Muscle of back (tissue), 13 donors: ENCODE measurements around the gene CDK19. TPM values are rescaled to one million over a fixed set of nuclear protein-coding genes. Genes with fewer than 3 reads are reported as not detected.
A peak's percentile ranks its signal among the peaks of the same experiment; 100 is the strongest.
"Not testable (repeated sequence)": the region's sequence is repeated elsewhere in the genome, so short reads cannot be mapped to it uniquely, and the experiment has no call there.

ENCODE experiments used
- DNase-seq, 3 donors: peaks; one replicate each; pipeline versions ENCODE4 v3.0.0 to v3.0.0-alpha.2; 2013
- long read RNA-seq, 9 donors: transcript quantifications; one replicate each; lab custom pipeline, GENCODE V29; 2026
- polyA plus RNA-seq, 10 donors: library from polyadenylated mRNA; unstranded; fragments of 120-200 nt; gene quantifications; one replicate each; pipeline ENCODE4 v1.2.1, GENCODE V29; 2013; ENCODE audit not compliant: insufficient read length in 10 of 10

CDK19 gene
- polyA plus RNA-seq, result 10 to 100 TPM; 12.7 to 22.4 (median 16.0) TPM
- long read RNA-seq, donor 1, result 0 reads
- long read RNA-seq, donor 2, full-length matches to known transcripts, result 2 of 2 reads
- long read RNA-seq, donor 2, partial matches to known transcripts, result 0 of 2 reads
- long read RNA-seq, donor 2, other reads (novel, unspliced or antisense), result 0 of 2 reads
- long read RNA-seq, donor 3, result 0 reads
- long read RNA-seq, donor 4, full-length matches to known transcripts, result 1 of 1 reads
- long read RNA-seq, donor 4, partial matches to known transcripts, result 0 of 1 reads
- long read RNA-seq, donor 4, other reads (novel, unspliced or antisense), result 0 of 1 reads
- long read RNA-seq, donor 5, full-length matches to known transcripts, result 2 of 9 reads
- long read RNA-seq, donor 5, partial matches to known transcripts, result 7 of 9 reads
- long read RNA-seq, donor 5, other reads (novel, unspliced or antisense), result 0 of 9 reads
- long read RNA-seq, donor 6, result 0 reads
- long read RNA-seq, donor 7, full-length matches to known transcripts, result 3 of 17 reads
- long read RNA-seq, donor 7, partial matches to known transcripts, result 0 of 17 reads
- long read RNA-seq, donor 7, other reads (novel, unspliced or antisense), result 14 of 17 reads
- long read RNA-seq, donor 8, full-length matches to known transcripts, result 1 of 6 reads
- long read RNA-seq, donor 8, partial matches to known transcripts, result 5 of 6 reads
- long read RNA-seq, donor 8, other reads (novel, unspliced or antisense), result 0 of 6 reads
- long read RNA-seq, donor 9, result 0 reads

GRCh38 chr6:110815411-110816409 is at the start of gene CDK19:
CDK19 (minus strand) TSS chr6:110815469; CDS start chr6:110815136, 333 bp downstream.
- peak; percentile 98 to 99 (median 99) for DNase-seq

DNA sequence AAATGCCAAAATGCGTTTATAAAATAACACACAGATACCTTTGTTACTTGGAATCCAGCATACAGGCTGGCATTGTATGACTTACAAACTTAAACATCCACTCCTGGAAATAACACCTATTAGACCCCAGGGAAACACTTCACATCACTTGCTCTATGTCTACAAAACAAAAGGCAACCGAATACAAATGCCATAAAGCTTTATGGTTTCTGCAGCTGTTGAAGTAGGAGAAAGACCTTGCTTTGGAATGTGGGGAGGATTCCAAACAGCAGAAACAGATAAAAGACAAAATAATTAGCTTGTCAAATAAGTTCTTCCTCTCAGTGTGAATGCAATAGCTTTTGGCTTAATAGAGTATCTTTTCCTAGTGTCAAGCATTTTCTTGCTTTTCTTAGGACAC is 49.6 kb upstream of the CDK19 start:
- no peak for DNase-seq

- peak in 1 of 3 donors; percentile 25 for DNase-seq
These were observed 44.1 kb upstream of the CDK19 start for GRCh38 chr6:110859335-110859792.

- no peak for DNase-seq
These were observed 43.4 kb upstream of the CDK19 start for GRCh38 chr6:110858562-110859214.

DNA sequence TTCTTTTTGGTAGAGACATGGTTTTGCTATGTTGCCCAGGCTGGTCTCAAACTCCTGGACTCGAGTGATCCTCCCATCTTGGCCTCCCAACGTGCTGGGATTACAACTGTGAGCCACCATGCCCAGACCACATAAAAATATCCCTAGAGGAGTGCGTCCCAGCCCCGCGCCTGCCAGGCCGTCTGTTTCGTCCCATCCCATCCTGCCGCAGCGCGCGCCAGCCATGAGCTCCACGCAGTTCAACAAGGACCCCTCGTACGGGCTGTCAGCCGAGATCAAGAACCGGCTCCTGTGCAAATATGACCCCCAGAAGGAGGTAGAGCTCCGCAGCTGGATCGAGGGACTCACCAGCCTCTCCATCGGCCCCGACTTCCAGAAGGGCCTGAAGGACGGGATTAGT is 42.7 kb upstream of the CDK19 start:
- no peak for DNase-seq

- no peak for DNase-seq
These were observed 41.0 kb upstream of the CDK19 start for GRCh38 chr6:110856296-110856695.

DNA sequence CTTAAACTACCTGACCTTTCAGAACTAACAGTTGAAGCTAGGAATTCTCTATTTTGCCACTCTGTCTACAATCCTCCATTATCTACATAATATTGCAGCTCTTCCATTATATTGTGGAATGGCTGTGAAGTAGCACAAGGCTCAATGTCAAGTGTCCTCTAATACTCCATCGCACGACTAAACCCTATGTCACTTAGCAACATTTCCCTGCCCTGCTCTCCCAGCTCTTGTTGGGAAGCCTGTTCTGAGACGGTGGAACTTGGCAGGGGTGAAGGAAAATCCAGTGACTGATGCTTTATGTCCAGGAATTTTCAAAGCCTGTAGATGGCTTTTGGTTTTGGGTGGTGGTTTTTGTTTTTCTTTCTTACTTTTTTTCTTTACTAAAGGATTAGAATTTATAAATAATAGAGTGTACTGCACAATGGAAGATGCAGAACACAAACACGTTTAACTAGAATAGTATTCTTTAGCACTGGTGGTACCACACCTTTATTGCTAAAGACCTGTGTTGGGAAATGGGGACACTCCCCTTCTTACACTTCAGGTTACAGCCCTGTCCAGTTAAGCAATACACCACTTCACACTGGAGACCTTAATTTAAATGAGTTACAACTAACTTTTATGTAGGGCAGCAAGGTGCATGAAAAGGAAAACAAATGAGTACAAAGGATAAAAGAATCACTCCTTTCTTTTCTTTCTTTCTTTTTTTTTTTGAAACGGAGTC is 38.6 kb upstream of the CDK19 start:
- DNase-seq, result no peak

- no peak for DNase-seq
These were observed 37.5 kb upstream of the CDK19 start for GRCh38 chr6:110852773-110853172.

DNA sequence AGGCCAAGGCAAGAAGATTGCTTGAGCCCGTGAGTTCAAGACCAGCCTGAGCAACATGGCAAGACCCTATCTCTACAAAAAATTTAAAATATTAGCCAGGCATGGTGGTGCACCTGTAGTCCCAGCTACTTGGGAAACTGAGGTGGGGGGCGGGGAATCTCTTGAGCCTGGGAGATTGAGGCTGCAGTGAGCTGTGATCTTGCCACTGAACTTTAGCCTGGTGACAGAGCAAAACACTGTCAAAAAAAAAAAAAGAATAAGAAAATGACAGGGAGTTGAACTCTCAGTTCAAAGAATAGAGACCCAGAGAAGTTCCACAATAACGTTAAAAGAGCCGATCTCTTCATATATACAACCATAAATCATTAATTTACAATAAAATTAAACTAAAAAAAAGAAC is 34.5 kb upstream of the CDK19 start:
- DNase-seq, result no peak

DNA sequence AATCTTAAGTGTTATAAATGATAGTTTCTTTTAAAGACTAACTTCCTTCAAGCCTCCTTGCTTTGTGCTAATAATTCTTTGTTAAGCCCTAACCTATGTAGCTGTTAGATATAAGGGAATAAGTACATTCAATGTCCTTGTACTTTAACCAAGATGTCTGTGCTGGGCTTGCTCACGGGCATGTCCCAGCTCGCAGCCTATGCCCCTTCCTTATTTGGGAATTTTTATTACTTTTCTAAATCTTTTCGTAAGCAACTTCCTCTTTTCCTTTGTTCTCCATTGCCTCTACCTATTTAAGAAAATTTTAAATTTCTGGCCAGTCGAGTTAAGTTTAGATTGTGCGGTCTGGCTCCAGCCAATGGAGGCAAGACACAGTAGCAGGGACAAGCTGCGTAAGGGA is 26.0 kb upstream of the CDK19 start:
- DNase-seq, result no peak

GRCh38 chr6:110835751-110836150 is 20.5 kb upstream of the CDK19 start:
- not testable (repeated sequence) for DNase-seq

DNA sequence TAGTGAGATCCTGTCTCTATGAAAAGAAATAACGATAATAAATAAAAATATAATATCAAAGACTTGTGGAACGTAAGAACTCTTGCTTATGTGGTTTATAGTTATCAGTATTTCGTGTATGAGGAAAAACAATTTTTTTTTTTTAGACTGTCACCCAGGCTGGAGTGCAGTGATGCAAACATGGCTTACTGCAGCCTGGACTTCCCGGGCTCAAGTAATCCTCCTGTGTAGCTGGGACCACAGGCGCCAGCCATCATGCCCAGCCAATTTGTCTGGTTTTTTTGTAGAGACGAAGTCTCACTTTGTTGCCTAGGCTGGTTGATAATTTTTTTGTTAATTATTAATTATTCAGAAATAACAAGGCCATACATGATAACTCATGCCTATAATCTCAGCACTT is 18.6 kb upstream of the CDK19 start:
- no peak for DNase-seq

GRCh38 chr6:110831405-110831804 is 16.1 kb upstream of the CDK19 start:
- no peak for DNase-seq

- DNase-seq, result no peak
These were observed 13.1 kb upstream of the CDK19 start for GRCh38 chr6:110828396-110828795.

DNA sequence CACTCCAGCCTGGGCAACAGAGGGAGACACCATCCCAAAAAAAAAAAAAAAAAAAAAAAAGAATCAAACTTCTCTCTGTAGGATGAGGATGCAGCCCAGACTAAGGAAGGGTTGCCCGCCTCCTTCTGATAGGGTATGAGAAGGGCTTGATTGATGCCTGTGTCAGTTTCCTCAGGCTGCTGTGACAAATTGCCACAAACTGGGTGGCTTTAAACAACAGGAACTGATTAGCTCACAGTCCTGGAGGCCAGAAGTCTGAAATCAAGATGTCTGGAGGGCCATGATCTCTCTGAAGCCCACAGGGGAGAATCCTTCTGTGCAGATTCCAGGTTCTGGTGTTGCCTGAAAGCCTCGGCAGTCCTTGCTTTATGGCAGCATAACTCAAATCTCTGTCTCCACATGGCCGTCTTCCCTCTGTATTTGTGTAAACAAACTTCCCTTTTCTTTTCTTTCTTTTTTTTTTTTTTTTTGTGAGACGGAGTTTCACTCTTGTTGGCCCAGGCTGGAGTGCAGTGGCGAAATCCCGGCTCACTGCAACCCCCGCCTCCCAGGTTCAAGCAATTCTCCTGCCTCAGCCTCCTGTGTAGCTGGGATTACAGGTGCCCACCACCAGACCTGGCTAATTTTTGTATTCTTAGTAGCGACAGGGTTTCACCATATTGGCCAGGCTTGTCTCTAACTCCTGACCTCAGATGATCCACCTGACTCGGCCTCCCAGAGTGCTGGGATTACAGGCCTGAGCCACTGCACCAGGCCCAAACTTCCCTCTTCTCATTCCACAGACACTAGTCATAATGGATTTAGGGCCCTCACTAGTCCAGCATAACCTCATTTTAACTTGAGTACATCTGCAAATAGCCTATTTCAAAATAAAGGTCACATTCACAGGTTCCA is 11.2 kb upstream of the CDK19 start:
- DNase-seq, result peak in 1 of 3 donors; percentile 49

- DNase-seq, result no peak
These were observed 7.9 kb upstream of the CDK19 start for GRCh38 chr6:110823146-110823545.

DNA sequence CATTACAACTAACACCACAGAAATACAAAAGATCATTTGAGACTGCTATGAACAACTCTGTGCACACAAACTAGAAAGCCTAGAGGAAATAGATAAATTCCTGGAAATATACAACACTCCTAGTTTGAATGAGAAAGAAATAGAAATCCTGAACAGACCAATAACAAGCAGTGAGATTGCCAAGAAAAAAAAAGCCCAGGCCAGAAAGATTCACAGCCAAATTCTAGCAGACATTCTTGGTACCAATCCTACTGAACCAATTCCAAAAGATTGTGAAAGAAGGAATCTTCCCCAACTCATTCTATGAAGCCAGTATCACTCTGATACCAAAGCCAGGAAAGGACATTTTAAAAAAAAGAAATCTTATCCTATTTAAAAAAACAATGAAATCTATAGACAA is 7.0 kb upstream of the CDK19 start:
- peak; percentile 13 to 60 (median 29) for DNase-seq

DNA sequence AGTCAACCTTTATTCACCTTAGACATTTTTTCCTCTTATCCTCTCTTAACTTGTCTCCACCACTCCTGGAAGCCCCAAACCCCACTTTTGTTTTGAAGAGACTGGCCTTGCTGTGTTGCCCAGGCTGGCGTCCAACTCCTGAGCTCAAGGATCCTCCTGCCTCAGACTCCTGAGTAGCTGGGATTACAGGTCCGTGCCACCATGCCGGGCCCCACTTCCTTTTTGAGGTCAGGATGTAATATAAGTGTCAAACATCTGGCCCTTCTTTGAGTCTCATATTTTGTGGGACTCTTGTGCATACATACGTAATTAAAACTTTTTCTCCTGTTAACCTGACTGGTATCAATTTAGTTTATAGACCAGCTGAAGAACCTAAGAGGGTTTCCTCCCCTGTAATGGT is 1.4 kb upstream of the CDK19 start:
- no peak for DNase-seq

GRCh38 chr6:110815015-110815410 is 256 bp downstream of the CDK19 start:
- DNase-seq, result no peak
